SK-N-SH treated with all-trans-retinoic acid at 6 μM for 48 hours (cell line): ENCODE data around the gene PRR36.

Experiments
- CSRNP3 ChIP-seq: fragments of 250-450 bp; sonication (Bioruptor Pico); IDR thresholded peaks from 2 replicates; pipeline ENCODE4 v1.5.1; 2021; ENCODE audit warnings: mild to moderate bottlenecking, moderate library complexity
- ESRRG ChIP-seq: fragments of 250-450 bp; sonication (Bioruptor Pico); IDR thresholded peaks from 2 replicates; pipeline ENCODE4 v1.6.1; 2021; ENCODE audit warnings: mild to moderate bottlenecking
- OSR1 ChIP-seq: fragments of 250-450 bp; sonication (Bioruptor Pico); IDR thresholded peaks from 2 replicates; pipeline ENCODE4 v1.8.0; 2022; ENCODE audit warnings: moderate library complexity, mild to moderate bottlenecking, inconsistent platforms
- PATZ1 ChIP-seq: fragments of 250-450 bp; sonication (Bioruptor Pico); IDR thresholded peaks from 2 replicates; pipeline ENCODE4 v1.8.0; 2020; ENCODE audit warnings: mild to moderate bottlenecking, moderate library complexity, borderline replicate concordance
- RARB ChIP-seq: fragments of 250-450 bp; sonication (Bioruptor Pico); IDR thresholded peaks from 2 replicates; pipeline ENCODE4 v1.8.0; 2021; ENCODE audit warnings: mild to moderate bottlenecking, moderate library complexity
- SNAI2 ChIP-seq: fragments of 250-450 bp; sonication (Bioruptor Pico); IDR thresholded peaks from 2 replicates; pipeline ENCODE4 v1.5.0; 2020; ENCODE audit warnings: mild to moderate bottlenecking, moderate library complexity
- TCF4 ChIP-seq: fragments of 250-450 bp; sonication (Bioruptor Pico); IDR thresholded peaks from 2 replicates; pipeline ENCODE4 v1.8.0; 2021; ENCODE audit warnings: mild to moderate bottlenecking, moderate library complexity, borderline replicate concordance
- ZC3H10 ChIP-seq: fragments of 250-450 bp; sonication (Bioruptor Pico); IDR thresholded peaks from 2 replicates; pipeline ENCODE4 v1.5.1; 2021; ENCODE audit warnings: mild to moderate bottlenecking, moderate library complexity
- ZFP3 ChIP-seq: fragments of 250-450 bp; sonication (Bioruptor Pico); IDR thresholded peaks from 2 replicates; pipeline ENCODE4 v1.5.0; 2020; ENCODE audit warnings: mild to moderate bottlenecking, moderate library complexity
- ZFP30 ChIP-seq: fragments of 450-650 bp; formaldehyde crosslinking; IDR thresholded peaks from 2 replicates; pipeline ENCODE4 v1.5.0; 2022; ENCODE audit warnings: mild to moderate bottlenecking, moderate library complexity
- ZNF8 ChIP-seq: fragments of 450-650 bp; formaldehyde crosslinking; IDR thresholded peaks from 2 replicates; pipeline ENCODE4 v1.5.0; 2020; ENCODE audit warnings: mild to moderate bottlenecking, moderate library complexity
- TF ChIP-seq, protein P1 (sequence below): fragments of 250-450 bp; sonication (Bioruptor Pico); IDR thresholded peaks from 2 replicates; pipeline ENCODE4 v1.8.0; 2021; ENCODE audit warnings: low read depth, mild to moderate bottlenecking, moderate library complexity, borderline replicate concordance
- TF ChIP-seq, protein P2 (sequence below): fragments of 250-450 bp; sonication (Bioruptor Pico); IDR thresholded peaks from 2 replicates; pipeline ENCODE4 v1.5.1; 2020; ENCODE audit warnings: low read depth, mild to moderate bottlenecking, moderate library complexity
- TF ChIP-seq, protein P3 (sequence below): fragments of 250-450 bp; sonication (Bioruptor Pico); IDR thresholded peaks from 2 replicates; pipeline ENCODE4 v1.5.0; 2020; ENCODE audit warnings: mild to moderate bottlenecking, moderate library complexity

- no peak for TF ChIP-seq PATZ1 (CRISPR knock-in tag)
- no peak for TF ChIP-seq OSR1 (CRISPR knock-in tag)
- no peak for TF ChIP-seq ZNF8 (CRISPR knock-in tag)
- TF ChIP-seq ZC3H10 (CRISPR knock-in tag): no peak
- no peak for TF ChIP-seq ZFP3 (CRISPR knock-in tag)
- TF ChIP-seq CSRNP3: no peak
- TF ChIP-seq, protein P1, sequence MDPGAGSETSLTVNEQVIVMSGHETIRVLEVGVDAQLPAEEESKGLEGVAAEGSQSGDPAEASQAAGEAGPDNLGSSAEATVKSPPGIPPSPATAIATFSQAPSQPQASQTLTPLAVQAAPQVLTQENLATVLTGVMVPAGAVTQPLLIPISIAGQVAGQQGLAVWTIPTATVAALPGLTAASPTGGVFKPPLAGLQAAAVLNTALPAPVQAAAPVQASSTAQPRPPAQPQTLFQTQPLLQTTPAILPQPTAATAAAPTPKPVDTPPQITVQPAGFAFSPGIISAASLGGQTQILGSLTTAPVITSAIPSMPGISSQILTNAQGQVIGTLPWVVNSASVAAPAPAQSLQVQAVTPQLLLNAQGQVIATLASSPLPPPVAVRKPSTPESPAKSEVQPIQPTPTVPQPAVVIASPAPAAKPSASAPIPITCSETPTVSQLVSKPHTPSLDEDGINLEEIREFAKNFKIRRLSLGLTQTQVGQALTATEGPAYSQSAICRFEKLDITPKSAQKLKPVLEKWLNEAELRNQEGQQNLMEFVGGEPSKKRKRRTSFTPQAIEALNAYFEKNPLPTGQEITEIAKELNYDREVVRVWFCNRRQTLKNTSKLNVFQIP (CRISPR knock-in tag): no peak
- TF ChIP-seq, protein P2, sequence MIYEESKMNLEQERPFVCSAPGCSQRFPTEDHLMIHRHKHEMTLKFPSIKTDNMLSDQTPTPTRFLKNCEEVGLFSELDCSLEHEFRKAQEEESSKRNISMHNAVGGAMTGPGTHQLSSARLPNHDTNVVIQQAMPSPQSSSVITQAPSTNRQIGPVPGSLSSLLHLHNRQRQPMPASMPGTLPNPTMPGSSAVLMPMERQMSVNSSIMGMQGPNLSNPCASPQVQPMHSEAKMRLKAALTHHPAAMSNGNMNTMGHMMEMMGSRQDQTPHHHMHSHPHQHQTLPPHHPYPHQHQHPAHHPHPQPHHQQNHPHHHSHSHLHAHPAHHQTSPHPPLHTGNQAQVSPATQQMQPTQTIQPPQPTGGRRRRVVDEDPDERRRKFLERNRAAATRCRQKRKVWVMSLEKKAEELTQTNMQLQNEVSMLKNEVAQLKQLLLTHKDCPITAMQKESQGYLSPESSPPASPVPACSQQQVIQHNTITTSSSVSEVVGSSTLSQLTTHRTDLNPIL (CRISPR knock-in tag): no peak
- TF ChIP-seq ZFP30 (CRISPR knock-in tag): no peak
- TF ChIP-seq, protein P3, sequence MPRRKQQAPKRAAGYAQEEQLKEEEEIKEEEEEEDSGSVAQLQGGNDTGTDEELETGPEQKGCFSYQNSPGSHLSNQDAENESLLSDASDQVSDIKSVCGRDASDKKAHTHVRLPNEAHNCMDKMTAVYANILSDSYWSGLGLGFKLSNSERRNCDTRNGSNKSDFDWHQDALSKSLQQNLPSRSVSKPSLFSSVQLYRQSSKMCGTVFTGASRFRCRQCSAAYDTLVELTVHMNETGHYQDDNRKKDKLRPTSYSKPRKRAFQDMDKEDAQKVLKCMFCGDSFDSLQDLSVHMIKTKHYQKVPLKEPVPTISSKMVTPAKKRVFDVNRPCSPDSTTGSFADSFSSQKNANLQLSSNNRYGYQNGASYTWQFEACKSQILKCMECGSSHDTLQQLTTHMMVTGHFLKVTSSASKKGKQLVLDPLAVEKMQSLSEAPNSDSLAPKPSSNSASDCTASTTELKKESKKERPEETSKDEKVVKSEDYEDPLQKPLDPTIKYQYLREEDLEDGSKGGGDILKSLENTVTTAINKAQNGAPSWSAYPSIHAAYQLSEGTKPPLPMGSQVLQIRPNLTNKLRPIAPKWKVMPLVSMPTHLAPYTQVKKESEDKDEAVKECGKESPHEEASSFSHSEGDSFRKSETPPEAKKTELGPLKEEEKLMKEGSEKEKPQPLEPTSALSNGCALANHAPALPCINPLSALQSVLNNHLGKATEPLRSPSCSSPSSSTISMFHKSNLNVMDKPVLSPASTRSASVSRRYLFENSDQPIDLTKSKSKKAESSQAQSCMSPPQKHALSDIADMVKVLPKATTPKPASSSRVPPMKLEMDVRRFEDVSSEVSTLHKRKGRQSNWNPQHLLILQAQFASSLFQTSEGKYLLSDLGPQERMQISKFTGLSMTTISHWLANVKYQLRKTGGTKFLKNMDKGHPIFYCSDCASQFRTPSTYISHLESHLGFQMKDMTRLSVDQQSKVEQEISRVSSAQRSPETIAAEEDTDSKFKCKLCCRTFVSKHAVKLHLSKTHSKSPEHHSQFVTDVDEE (CRISPR knock-in tag): no peak
- TF ChIP-seq RARB: no peak
- TF ChIP-seq SNAI2 (CRISPR knock-in tag): no peak
- TF ChIP-seq TCF4 (CRISPR knock-in tag): no peak
- TF ChIP-seq ESRRG (CRISPR knock-in tag): no peak
Measured at GRCh38 chr19:7922836-7923195, 48.6 kb upstream of the PRR36 start.
